Activated CD8-positive, alpha-beta T cell treated with anti-CD3 and anti-CD28 coated beads for 36 hours (primary cell): ENCODE measurements around the gene MAN2A2. TPM values are rescaled to one million over a fixed set of nuclear protein-coding genes. Genes with fewer than 3 reads are reported as not detected.

ENCODE experiments used
- ATAC-seq: fragments of 200-7000 bp; cut with Tn5 transposase; one replicate; pipeline ENCODE4 v1.10.0; 2021; ENCODE audit warnings: mild to moderate bottlenecking, moderate library complexity
- CTCF ChIA-PET: fragments of 350-600 bp; sonication (Branson Sonifier 250); formaldehyde crosslinking; loops from one replicate; lab custom pipeline; 2021; ENCODE audit warnings: antibody characterized with exemption; lab: Charles Lee
- POLR2A ChIA-PET: fragments of 350-600 bp; sonication (Branson Sonifier 250); formaldehyde crosslinking; loops from one replicate; lab custom pipeline; 2021; ENCODE audit warnings: antibody characterized with exemption; lab: Charles Lee
- DNase-seq: peaks from one replicate; pipeline ENCODE4 v3.0.0-alpha.2; 2020
- H3K27ac Mint-ChIP-seq: one replicate; pipeline ENCODE4 v1.8.0; 2021; ENCODE audit warnings: mild to moderate bottlenecking, mixed read lengths
- H3K27me3 Mint-ChIP-seq: one replicate; pipeline ENCODE4 v1.8.0; 2021; ENCODE audit warnings: mixed read lengths
- H3K36me3 Mint-ChIP-seq: one replicate; pipeline ENCODE4 v1.8.0; 2021; ENCODE audit warnings: low read depth, mixed read lengths
- H3K4me1 Mint-ChIP-seq: one replicate; pipeline ENCODE4 v1.8.0; 2021; ENCODE audit warnings: low read depth, mixed read lengths
- H3K4me3 Mint-ChIP-seq: one replicate; pipeline ENCODE4 v1.8.0; 2021; ENCODE audit warnings: mild to moderate bottlenecking, moderate library complexity, mixed read lengths
- H3K9me3 Mint-ChIP-seq: one replicate; pipeline ENCODE4 v1.8.0; 2021; ENCODE audit warnings: mixed read lengths
- CTCF ChIP-seq: fragments of 200-600 bp; IDR thresholded peaks from one replicate; pipeline ENCODE4 v1.8.0; 2022; ENCODE audit warnings: antibody characterized with exemption, mild to moderate bottlenecking
- intact Hi-C: fragments of 100-400 bp; cut with micrococcal nuclease; formaldehyde crosslinking; loops from one replicate; pipeline ENCODE4 v1.10.0; 2022
- total RNA-seq, 2 experiments: library from RNA; stranded (reverse); gene quantifications; one replicate each; pipeline ENCODE4 v1.2.3, GENCODE V29; 2021

MAN2A2 gene
- total RNA-seq, 2 experiments from 2014 or later, result 85.0 to 87.7 TPM

- TF ChIP-seq CTCF, result no peak
- no peaks in the 10 kb centered on the region for H3K9me3 Mint-ChIP-seq
- H3K27ac Mint-ChIP-seq, result no peak overlapping the region
- no peaks in the 10 kb centered on the region for H3K27me3 Mint-ChIP-seq
- DNase-seq (no peak), ATAC-seq (no peak)
- no peak overlapping the region for H3K4me3 Mint-ChIP-seq
- CTCF ChIA-PET, result no interaction called here
- intact Hi-C loops, result no loop called here
- POLR2A ChIA-PET, result no interaction called here
- H3K4me1 Mint-ChIP-seq, result peaks cover 5% of the 10 kb centered on the region
- H3K36me3 Mint-ChIP-seq, result peaks cover 49% of the 10 kb centered on the region
Measured at GRCh38 chr15:90909976-90910375, 6.9 kb downstream of the MAN2A2 start.

- H3K27me3 Mint-ChIP-seq, result no peaks in the 10 kb centered on the region
- no peak for DNase-seq
- intact Hi-C loops, result no loop called here
- no peak overlapping the region for H3K27ac Mint-ChIP-seq
- no peak for ATAC-seq
- peaks cover under 1% of the 10 kb centered on the region for H3K4me1 Mint-ChIP-seq
- CTCF ChIA-PET, result no interaction called here
- POLR2A ChIA-PET, result no interaction called here
- no peak overlapping the region for H3K4me3 Mint-ChIP-seq
- H3K9me3 Mint-ChIP-seq, result no peaks in the 10 kb centered on the region
- H3K36me3 Mint-ChIP-seq, result peaks cover 47% of the 10 kb centered on the region
- TF ChIP-seq CTCF, result no peak
Measured at GRCh38 chr15:90910441-90911301, 7.6 kb downstream of the MAN2A2 start.

- Mint-ChIP-seq H3K4me3 (no peak overlapping the region), H3K4me1 (no peaks in the 10 kb centered on the region), H3K27me3 (no peaks in the 10 kb centered on the region), H3K27ac (no peak overlapping the region), H3K9me3 (no peaks in the 10 kb centered on the region), H3K36me3 (peaks cover 42% of the 10 kb centered on the region)
- ChIA-PET CTCF (no interaction called here), POLR2A (no interaction called here)
- intact Hi-C loops, result no loop called here
- DNase-seq, result no peak
- no peak for ATAC-seq
- TF ChIP-seq CTCF, result no peak
Measured at GRCh38 chr15:90911302-90911623, 8.2 kb downstream of the MAN2A2 start.

GRCh38 chr15:90911906-90912769 lies 9.0 kb downstream of the MAN2A2 start:
- Mint-ChIP-seq H3K9me3 (no peaks in the 10 kb centered on the region), H3K27me3 (no peaks in the 10 kb centered on the region), H3K4me1 (no peaks in the 10 kb centered on the region), H3K36me3 (peaks cover 38% of the 10 kb centered on the region), H3K4me3 (no peak overlapping the region), H3K27ac (no peak overlapping the region)
- intact Hi-C loops, result no loop called here
- ChIA-PET POLR2A (no interaction called here), CTCF (interaction anchor here (2.2 kb wide), 1 partner anchor 9 kb away, joined by 8 read pairs; the partner anchor contains the start of gene MAN2A2)
- TF ChIP-seq CTCF, result no peak
- no peak for ATAC-seq
- no peak for DNase-seq

GRCh38 chr15:90912770-90913075 lies 9.6 kb downstream of the MAN2A2 start:
- no peaks in the 10 kb centered on the region for H3K27me3 Mint-ChIP-seq
- DNase-seq, result no peak
- H3K36me3 Mint-ChIP-seq, result peaks cover 35% of the 10 kb centered on the region
- H3K27ac Mint-ChIP-seq, result no peak overlapping the region
- no peak for ATAC-seq
- no peak for TF ChIP-seq CTCF
- ChIA-PET CTCF (interaction anchor here (2.2 kb wide), 1 partner anchor 10 kb away, joined by 8 read pairs; the partner anchor contains the start of gene MAN2A2), POLR2A (interaction anchor here (1.3 kb wide), 1 partner anchor 10 kb away, joined by 4 read pairs; no protein-coding TSS in a partner anchor)
- no peaks in the 10 kb centered on the region for H3K9me3 Mint-ChIP-seq
- no peak overlapping the region for H3K4me3 Mint-ChIP-seq
- no peaks in the 10 kb centered on the region for H3K4me1 Mint-ChIP-seq
- intact Hi-C loops, result no loop called here
